PC-3 (cell line): ENCODE data around the gene CAMTA1. TPM values are rescaled to one million over a fixed set of nuclear protein-coding genes. Genes with fewer than 3 reads are reported as not detected.

ENCODE experiments used
- ATAC-seq: fragments of 200-7000 bp; cut with Tn5 transposase; 2 replicates; pipeline ENCODE4 v1.9.1; 2020; ENCODE audit warnings: mild to moderate bottlenecking, moderate library complexity
- BruUV-seq: library from RNA; stranded (reverse); fragments of 400-500 nt; replicated peaks from 2 replicates; lab custom pipeline; 2021; lab: Mats Ljungman, UMichigan
- CTCF ChIA-PET: fragments of 300-600 bp; sonication (Branson Sonifier 250); formaldehyde crosslinking; loops from one replicate; lab custom pipeline; 2022; ENCODE audit warnings: antibody characterized with exemption; lab: Charles Lee
- POLR2A ChIA-PET: fragments of 300-600 bp; sonication (Branson Sonifier 250); formaldehyde crosslinking; loops from one replicate; lab custom pipeline; 2022; ENCODE audit warnings: antibody characterized with exemption; ENCODE audit not compliant: unreplicated experiment; lab: Charles Lee
- DNase-seq: peaks from one replicate; pipeline ENCODE4 v3.0.0-alpha.2; 2015
- H2AFZ ChIP-seq: fragments of 300-600 bp; sonication (generic); 2 replicates; pipeline ENCODE4 v1.6.0; 2016; ENCODE audit warnings: antibody characterized with exemption, low read length
- H3F3A ChIP-seq: fragments of 300-600 bp; sonication (generic); one replicate; pipeline ENCODE4 v1.6.0; 2017; ENCODE audit warnings: antibody characterized with exemption, low read length, control low read depth, mild to moderate bottlenecking; ENCODE audit not compliant: unreplicated experiment
- H3K27ac ChIP-seq: fragments of 300-600 bp; sonication (generic); 2 replicates; pipeline ENCODE4 v1.5.1; 2016; ENCODE audit warnings: mild to moderate bottlenecking, low read length
- H3K27me3 ChIP-seq: fragments of 300-600 bp; sonication (generic); 2 replicates; pipeline ENCODE4 v1.6.1; 2016; ENCODE audit warnings: low read length, mixed read lengths
- H3K36me3 ChIP-seq: fragments of 300-600 bp; sonication (generic); 2 replicates; pipeline ENCODE4 v1.6.1; 2016; ENCODE audit warnings: low read depth, mixed run types, low read length, mixed read lengths
- H3K4me1 ChIP-seq: fragments of 300-600 bp; sonication (generic); 2 replicates; pipeline ENCODE4 v1.5.1; 2016; ENCODE audit warnings: low read length; ENCODE audit not compliant: insufficient read depth
- H3K4me2 ChIP-seq: fragments of 300-600 bp; sonication (generic); 2 replicates; pipeline ENCODE4 v1.6.0; 2016; ENCODE audit warnings: low read length
- H3K4me3 ChIP-seq: fragments of 300-600 bp; sonication (generic); 2 replicates; pipeline ENCODE4 v1.5.1; 2016; ENCODE audit warnings: mild to moderate bottlenecking, low read length, mixed read lengths
- H3K79me2 ChIP-seq: fragments of 300-600 bp; sonication (generic); 2 replicates; pipeline ENCODE4 v1.6.1; 2017; ENCODE audit warnings: low read length, mixed read lengths
- H3K9ac ChIP-seq: fragments of 300-600 bp; sonication (generic); 2 replicates; pipeline ENCODE4 v1.6.0; 2016; ENCODE audit warnings: mild to moderate bottlenecking, low read length
- H3K9me2 ChIP-seq: fragments of 300-600 bp; sonication (generic); replicated peaks from 2 replicates; pipeline ENCODE4 v1.6.1; 2016; ENCODE audit warnings: mixed run types, low read length, mixed read lengths
- H3K9me3 ChIP-seq: fragments of 300-600 bp; sonication (generic); 2 replicates; pipeline ENCODE4 v1.6.1; 2016; ENCODE audit warnings: low read length, mixed read lengths
- H4K20me1 ChIP-seq: fragments of 300-600 bp; sonication (generic); 2 replicates; pipeline ENCODE4 v1.6.1; 2016; ENCODE audit warnings: low read length, mixed read lengths
- EZH2 ChIP-seq: fragments of 300-600 bp; sonication (generic); IDR thresholded peaks from one replicate; pipeline ENCODE4 v1.6.1; 2017; ENCODE audit warnings: antibody characterized with exemption, mild to moderate bottlenecking, low read length; ENCODE audit not compliant: unreplicated experiment
- EZH2phosphoT487 ChIP-seq: fragments of 300-600 bp; sonication (generic); IDR thresholded peaks from 2 replicates; pipeline ENCODE4 v1.6.1; 2018; ENCODE audit warnings: mild to moderate bottlenecking, antibody characterized with exemption, low read length, borderline replicate concordance
- intact Hi-C: fragments of 100-400 bp; cut with micrococcal nuclease; formaldehyde crosslinking; loops from 2 replicates; pipeline ENCODE4 v1.9.0; 2023
- total RNA-seq: library from RNA; depleted of rRNA; stranded (reverse); fragments of >200 nt; gene quantifications from 2 replicates; pipeline ENCODE4 v1.2.3, GENCODE V29; 2014
- TF ChIP-seq, protein P1 (sequence below): fragments of 300-600 bp; sonication (generic); conservative IDR thresholded peaks from 2 replicates; pipeline ENCODE4 v1.5.1; 2017; ENCODE audit warnings: antibody characterized with exemption, low read depth, mild to moderate bottlenecking, low read length

The CAMTA1 gene
- total RNA-seq, 1 experiment from 2014 or later = 40.8 TPM

DNA sequence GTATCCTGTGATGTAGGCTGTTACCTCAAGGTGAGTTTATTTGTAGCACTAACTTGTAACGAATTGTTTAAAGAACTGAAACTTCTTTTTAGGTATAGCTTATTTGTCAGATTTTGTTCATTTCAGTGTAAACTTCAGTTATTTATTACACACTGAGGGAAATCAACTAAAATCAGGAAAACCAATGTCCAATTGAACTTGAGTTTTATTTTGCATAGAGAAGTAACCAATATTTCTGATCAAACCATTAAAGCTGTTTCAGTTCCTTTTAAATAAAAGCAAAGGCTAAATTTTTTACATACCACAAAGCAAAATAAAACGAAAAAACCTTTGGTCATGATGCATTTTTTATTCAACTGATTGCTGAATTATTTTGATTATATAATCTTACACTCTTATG, 103.6 kb downstream of the CAMTA1 start:
- POLR2A ChIA-PET = no interaction called here
- CTCF ChIA-PET = no interaction called here
- no peak for ATAC-seq

DNA sequence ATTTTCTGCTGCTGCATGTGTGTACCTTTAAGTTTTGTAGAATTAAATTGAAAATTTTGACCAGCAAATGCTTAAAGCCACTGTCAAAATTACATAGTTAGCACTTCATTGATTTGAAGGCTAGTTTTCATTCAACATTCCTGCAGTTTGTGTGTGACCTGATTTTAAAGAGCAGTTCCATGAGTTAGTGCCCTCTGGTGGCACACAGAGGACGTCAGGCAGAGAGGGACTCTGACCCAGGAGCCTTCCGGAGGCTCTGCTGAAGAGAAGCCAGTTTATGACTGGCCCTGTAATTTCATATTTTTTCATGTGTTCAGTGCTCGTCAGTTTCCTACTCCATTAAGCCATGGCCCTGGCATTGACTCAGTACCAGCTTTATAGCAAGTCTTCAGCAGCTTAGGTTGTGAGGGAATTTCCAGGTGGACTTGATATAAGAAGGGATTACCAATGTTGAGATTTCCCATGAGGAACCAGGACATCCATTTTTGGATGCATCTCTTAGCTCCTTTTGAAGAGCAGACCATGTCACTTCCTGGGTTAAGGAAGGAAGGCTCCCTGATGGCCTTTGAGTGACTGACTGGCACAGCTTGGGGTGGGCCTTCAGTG, 104.7 kb downstream of the CAMTA1 start:
- Histone ChIP-seq H3K9me2 (no peaks in the 10 kb centered on the region), H3K9ac (no peak overlapping the region), H3K36me3 (no peaks in the 10 kb centered on the region), H3K4me1 (no peaks in the 10 kb centered on the region), H3K9me3 (no peaks in the 10 kb centered on the region), H4K20me1 (no peaks in the 10 kb centered on the region), H3K27ac (no peak overlapping the region), H3K27me3 (no peaks in the 10 kb centered on the region), H2AFZ (no peak overlapping the region), H3K79me2 (no peaks in the 10 kb centered on the region), H3K4me3 (no peak overlapping the region), H3F3A (no peaks in the 10 kb centered on the region), H3K4me2 (no peak overlapping the region)
- peak; percentile 69 for DNase-seq
- TF ChIP-seq EZH2 (no peak), EZH2phosphoT487 (no peak)
- TF ChIP-seq, protein P1, sequence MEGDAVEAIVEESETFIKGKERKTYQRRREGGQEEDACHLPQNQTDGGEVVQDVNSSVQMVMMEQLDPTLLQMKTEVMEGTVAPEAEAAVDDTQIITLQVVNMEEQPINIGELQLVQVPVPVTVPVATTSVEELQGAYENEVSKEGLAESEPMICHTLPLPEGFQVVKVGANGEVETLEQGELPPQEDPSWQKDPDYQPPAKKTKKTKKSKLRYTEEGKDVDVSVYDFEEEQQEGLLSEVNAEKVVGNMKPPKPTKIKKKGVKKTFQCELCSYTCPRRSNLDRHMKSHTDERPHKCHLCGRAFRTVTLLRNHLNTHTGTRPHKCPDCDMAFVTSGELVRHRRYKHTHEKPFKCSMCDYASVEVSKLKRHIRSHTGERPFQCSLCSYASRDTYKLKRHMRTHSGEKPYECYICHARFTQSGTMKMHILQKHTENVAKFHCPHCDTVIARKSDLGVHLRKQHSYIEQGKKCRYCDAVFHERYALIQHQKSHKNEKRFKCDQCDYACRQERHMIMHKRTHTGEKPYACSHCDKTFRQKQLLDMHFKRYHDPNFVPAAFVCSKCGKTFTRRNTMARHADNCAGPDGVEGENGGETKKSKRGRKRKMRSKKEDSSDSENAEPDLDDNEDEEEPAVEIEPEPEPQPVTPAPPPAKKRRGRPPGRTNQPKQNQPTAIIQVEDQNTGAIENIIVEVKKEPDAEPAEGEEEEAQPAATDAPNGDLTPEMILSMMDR = peak; percentile 90
- CTCF ChIA-PET = interaction anchor here (0.6 kb wide), 1 partner anchor 388 kb away, joined by 3 read pairs; no protein-coding TSS in a partner anchor
- BruUV-seq = no TSS peak
- POLR2A ChIA-PET = interaction anchor here (0.6 kb wide), 1 partner anchor 105 kb away, joined by 4 read pairs; no protein-coding TSS in a partner anchor
- peak; percentile 91 for ATAC-seq
- intact Hi-C loops = loop anchor here (1.0 to 2.0 kb wide), 2 partner anchors 96 to 171 kb away; no protein-coding TSS in a partner anchor

More for the DNA sequence above, 103.6 kb downstream of the CAMTA1 start:
- H3K9ac ChIP-seq = no peak overlapping the region
- H3K4me2 ChIP-seq = no peak overlapping the region
- no TSS peak for BruUV-seq
- TF ChIP-seq, protein P1 = no peak
- TF ChIP-seq EZH2phosphoT487 (no peak), EZH2 (no peak)
- H3K4me3 ChIP-seq = no peak overlapping the region
- no peaks in the 10 kb centered on the region for H3K9me2 ChIP-seq
- H3F3A ChIP-seq = no peaks in the 10 kb centered on the region
- DNase-seq = no peak
- H3K36me3 ChIP-seq = no peaks in the 10 kb centered on the region
- no peaks in the 10 kb centered on the region for H4K20me1 ChIP-seq
- H3K79me2 ChIP-seq = no peaks in the 10 kb centered on the region
- H3K4me1 ChIP-seq = no peaks in the 10 kb centered on the region
- H3K27ac ChIP-seq = no peak overlapping the region
- no peaks in the 10 kb centered on the region for H3K27me3 ChIP-seq
- H2AFZ ChIP-seq = no peak overlapping the region
- no peaks in the 10 kb centered on the region for H3K9me3 ChIP-seq
- intact Hi-C loops = no loop called here

DNA sequence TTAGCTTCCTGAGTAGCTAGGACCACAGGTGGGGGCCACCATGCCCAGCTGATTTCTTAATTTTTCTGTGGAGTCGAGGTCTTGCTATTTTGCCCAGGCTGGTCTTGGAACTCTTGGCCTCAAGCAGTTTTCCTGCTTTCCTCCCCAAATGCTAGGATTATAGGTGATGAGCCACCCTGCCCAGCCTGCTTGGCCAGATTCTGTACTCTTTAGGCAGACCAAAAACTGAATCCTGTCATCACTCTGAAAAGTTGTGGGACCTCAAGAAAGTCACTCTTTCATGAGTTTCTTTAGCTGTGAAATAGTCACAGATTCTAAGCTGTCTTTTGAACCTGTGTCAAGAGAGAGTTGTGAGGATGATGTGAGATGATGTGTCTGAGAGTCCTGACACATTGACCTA, 105.4 kb downstream of the CAMTA1 start:
- H3K4me2 ChIP-seq = no peak overlapping the region
- no peaks in the 10 kb centered on the region for H3K9me3 ChIP-seq
- H3F3A ChIP-seq = no peaks in the 10 kb centered on the region
- no peak overlapping the region for H3K27ac ChIP-seq
- TF ChIP-seq EZH2phosphoT487 = no peak
- TF ChIP-seq EZH2 = no peak
- TF ChIP-seq, protein P1 = no peak
- no peaks in the 10 kb centered on the region for H3K4me1 ChIP-seq
- H3K79me2 ChIP-seq = no peaks in the 10 kb centered on the region
- intact Hi-C loops = loop anchor here (1.0 to 2.0 kb wide), 2 partner anchors 96 to 172 kb away; no protein-coding TSS in a partner anchor
- no peak overlapping the region for H2AFZ ChIP-seq
- ATAC-seq = no peak
- no peak for DNase-seq
- H4K20me1 ChIP-seq = no peaks in the 10 kb centered on the region
- ChIA-PET POLR2A (no interaction called here), CTCF (no interaction called here)
- no peaks in the 10 kb centered on the region for H3K27me3 ChIP-seq
- no peaks in the 10 kb centered on the region for H3K36me3 ChIP-seq
- H3K9me2 ChIP-seq = no peaks in the 10 kb centered on the region
- no peak overlapping the region for H3K4me3 ChIP-seq
- no TSS peak for BruUV-seq
- H3K9ac ChIP-seq = no peak overlapping the region
